Panc1 (cell line): Measurements from ENCODE around the gene MYL12A.

Experiments
- POLR2AphosphoS5 ChIP-seq: IDR thresholded peaks from 2 replicates; pipeline ENCODE4 v1.6.1; 2012; ENCODE audit warnings: mild to moderate bottlenecking, low read depth, low read length, moderate library complexity
- SIN3A ChIP-seq: IDR thresholded peaks from 2 replicates; pipeline ENCODE4 v1.6.1; 2012; ENCODE audit warnings: low read depth, mild to moderate bottlenecking, low read length, moderate library complexity, borderline replicate concordance; ENCODE audit not compliant: insufficient read depth
- TF ChIP-seq, protein P1 (sequence below): fragments of 450-650 bp; IDR thresholded peaks from 2 replicates; pipeline ENCODE4 v1.5.1; 2017; ENCODE audit warnings: mild to moderate bottlenecking

DNA sequence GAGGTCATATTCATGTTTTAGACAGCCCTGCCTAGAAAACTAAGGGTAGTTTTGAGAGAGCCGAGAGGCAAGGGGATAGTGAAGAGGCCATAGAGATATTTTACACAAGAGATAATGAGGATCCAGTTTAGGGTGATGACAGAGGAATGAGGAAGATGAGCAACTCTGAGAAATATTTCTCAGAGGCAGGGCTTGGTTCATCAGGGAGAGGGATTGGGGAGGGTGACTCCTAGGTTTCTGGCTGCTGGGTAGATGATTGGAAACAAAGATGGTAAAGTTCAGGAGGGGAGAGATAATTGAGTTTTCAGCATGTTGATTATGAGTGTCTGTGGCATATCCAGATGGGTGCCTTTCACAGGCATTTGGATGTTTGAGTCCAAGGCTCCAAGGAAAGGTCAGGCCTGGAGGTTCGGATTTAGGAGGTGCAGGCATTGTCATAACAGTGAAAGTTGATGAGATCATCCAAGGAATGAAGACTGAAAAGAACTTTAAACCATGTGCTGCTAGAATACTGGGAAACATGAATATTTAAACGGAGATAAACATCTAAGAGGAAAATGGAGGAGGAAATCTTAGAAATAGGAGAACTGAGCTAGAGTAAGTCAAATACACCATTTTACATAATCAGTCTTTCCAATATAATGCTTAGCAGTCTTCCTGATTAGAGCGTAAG, 21.8 kb downstream of the MYL12A start:
- TF ChIP-seq SIN3A (no peak), POLR2AphosphoS5 (no peak)
- TF ChIP-seq, protein P1, sequence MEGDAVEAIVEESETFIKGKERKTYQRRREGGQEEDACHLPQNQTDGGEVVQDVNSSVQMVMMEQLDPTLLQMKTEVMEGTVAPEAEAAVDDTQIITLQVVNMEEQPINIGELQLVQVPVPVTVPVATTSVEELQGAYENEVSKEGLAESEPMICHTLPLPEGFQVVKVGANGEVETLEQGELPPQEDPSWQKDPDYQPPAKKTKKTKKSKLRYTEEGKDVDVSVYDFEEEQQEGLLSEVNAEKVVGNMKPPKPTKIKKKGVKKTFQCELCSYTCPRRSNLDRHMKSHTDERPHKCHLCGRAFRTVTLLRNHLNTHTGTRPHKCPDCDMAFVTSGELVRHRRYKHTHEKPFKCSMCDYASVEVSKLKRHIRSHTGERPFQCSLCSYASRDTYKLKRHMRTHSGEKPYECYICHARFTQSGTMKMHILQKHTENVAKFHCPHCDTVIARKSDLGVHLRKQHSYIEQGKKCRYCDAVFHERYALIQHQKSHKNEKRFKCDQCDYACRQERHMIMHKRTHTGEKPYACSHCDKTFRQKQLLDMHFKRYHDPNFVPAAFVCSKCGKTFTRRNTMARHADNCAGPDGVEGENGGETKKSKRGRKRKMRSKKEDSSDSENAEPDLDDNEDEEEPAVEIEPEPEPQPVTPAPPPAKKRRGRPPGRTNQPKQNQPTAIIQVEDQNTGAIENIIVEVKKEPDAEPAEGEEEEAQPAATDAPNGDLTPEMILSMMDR, result no peak
